GM12874 (cell line): ENCODE measurements around the gene GCNT3.

Experiments used
- CTCF ChIP-seq: IDR thresholded peaks from 2 replicates; pipeline ENCODE4 v1.5.1; 2011; ENCODE audit warnings: low read depth, mild to moderate bottlenecking, control low read depth, low read length, moderate library complexity; ENCODE audit not compliant: insufficient read depth

Gene GCNT3, protein sequence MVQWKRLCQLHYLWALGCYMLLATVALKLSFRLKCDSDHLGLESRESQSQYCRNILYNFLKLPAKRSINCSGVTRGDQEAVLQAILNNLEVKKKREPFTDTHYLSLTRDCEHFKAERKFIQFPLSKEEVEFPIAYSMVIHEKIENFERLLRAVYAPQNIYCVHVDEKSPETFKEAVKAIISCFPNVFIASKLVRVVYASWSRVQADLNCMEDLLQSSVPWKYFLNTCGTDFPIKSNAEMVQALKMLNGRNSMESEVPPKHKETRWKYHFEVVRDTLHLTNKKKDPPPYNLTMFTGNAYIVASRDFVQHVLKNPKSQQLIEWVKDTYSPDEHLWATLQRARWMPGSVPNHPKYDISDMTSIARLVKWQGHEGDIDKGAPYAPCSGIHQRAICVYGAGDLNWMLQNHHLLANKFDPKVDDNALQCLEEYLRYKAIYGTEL

DNA sequence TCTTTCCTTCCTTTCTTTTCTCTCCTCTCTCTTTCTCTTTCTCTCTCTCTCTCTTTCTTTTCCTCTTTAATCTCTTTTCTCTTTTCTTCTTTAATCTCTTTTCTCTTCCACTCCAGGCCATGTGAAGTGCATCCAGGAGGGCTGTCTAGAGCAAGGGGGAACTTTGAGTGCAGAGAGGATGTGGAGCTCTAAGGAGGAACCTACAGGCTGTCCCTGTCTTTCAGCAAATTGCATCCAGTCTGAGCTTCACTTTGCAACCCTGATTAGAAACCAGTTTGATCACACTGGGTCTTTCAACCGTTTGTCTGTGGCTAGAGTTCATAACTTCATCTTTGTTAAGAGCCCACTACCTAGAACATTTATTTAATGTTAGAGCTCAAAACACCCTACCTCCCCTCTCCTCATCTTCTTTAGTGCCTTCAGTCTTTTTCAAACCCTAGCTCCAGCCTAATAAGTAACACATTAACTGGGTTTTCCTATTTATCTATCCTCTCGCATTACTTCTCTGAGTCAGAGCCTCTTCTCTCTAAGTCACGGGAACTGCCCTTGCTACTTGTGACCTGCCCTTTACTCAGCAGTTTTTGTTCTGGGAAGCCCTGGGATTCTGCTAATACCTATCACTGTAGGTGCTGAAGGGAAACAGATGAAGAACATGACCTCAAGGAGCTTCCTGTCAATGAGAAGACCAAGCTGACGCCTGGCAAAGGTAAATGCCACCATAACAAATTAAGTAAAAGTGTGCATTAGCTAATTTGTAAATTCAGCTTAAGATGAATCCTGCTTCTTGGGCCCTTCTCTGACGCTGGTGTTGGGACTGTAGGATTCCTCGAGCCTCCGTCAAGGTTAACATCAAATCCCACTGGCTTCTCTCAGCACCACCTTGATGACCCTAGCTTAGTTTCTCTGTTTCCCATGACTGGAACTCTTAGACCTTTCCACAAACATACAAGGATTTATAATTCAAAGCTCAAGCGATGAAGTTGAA is at the start of gene GCNT3:
Gene GCNT3 (plus strand): TSS at position 508 of the 985 bp plus-strand sequence. CDS start 6,456 bp downstream, outside the sequence.
- TF ChIP-seq CTCF: no peak

DNA sequence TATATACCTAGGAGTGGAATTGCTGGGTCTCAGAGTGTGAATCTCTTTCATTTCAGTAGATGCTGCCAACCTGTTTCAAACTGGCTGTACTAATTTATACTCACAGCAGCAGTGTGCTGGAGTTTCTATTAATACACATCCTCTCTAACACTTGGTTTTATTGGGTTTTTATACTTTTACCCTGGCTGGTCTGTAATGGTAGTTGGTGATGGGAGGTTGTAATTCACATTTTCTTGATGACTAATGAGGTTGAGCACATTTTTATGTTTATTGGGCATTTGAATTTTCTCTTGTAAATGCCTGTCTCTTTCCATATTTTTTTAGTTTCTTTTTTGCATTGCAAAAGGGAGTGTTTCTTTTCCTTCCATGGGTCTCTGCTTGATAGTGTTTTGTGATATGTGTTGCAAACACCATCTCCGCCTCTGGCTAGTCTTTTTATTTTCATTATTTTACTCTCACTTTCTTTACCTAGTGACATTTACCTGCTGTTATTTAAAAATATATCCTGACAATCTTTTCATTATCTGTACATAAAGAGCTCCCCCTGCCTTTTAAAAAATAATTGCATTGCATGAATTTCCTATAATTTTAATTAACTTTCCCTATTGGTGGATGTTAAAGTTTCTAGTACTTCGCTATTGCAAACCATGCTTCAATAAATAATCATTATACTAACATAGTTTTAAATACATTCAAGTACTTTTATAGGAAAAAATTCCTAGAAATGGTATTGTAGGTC is 49.0 kb upstream of the GCNT3 start:
- TF ChIP-seq CTCF: no peak

DNA sequence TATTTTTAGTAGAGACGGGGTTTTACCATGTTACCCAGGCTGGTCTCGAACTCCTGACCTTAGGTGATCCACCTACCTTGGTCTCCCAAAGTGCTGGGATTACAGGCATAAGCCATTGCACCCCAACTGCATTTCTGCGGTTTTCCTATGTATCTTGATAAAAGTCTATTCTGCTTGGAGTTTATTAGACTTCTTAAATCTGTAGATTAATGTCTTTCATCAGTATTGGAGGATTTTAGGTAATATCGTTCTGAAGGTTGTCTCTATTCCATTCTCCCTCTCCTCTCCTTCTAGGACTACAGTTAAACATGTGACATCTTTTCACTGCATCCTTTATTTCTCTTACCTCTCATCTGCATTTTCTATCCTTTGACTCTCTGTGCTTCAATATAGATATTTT is 46.3 kb upstream of the GCNT3 start:
- no peak for TF ChIP-seq CTCF

DNA sequence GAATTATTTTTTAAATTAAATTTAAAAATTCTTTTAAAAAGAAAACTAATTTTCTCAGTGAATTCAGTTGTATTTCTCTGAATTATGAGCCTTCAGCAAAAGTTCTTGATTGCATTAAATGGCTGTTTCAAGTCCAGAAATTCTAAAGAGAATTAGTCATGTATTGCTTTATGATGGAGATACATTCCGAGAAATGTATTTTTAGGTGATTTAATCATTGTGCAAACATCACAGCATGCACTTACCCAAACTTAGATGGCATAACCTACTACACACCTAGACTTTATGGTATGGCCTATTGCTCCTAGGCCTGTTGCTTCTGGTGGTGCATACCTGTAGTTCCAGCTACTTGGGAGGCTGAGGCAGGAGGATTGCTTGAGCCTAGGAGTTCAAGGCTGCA is 44.3 kb upstream of the GCNT3 start:
- no peak for TF ChIP-seq CTCF

DNA sequence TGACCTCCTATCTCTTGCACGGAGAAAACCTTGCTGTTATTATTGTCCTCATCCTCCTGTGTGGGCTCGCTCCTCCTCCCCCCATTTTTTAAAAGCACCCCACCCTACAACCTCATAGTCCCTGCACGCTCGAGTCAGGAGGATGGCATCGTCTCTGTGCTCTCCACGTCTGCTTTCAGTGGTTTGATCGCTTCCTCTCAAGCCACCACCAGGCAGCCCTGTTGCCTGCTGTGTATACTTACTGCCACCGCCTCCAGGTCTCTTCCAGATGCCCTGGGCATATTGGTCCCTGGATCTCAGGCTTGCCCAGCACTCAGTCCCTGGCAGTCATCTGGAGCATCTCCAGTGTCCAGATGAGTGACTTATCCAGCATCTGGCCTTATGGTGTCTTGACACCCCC is 42.1 kb upstream of the GCNT3 start:
- TF ChIP-seq CTCF: no peak

DNA sequence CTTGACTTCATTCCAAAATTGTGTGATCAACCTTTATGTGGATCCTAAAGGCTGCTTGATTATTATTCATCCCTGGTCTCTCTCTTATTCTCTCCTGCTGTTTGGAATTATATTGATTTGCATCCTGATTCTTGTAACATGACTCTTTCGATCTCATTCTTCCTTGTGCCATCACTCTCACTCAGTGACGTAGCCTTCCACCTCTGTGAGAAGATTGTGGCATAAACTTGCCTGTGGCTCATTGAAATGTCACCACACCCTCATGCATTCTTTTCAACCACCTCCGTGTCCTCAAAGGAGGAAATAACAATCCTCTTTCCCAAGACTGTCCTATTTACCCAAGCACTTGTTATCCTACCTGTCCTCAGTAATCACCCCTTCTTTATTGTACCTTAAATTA is 41.3 kb upstream of the GCNT3 start:
- no peak for TF ChIP-seq CTCF
